ENCODE results near the gene FTH1. TPM values are rescaled to one million over a fixed set of nuclear protein-coding genes. Genes with fewer than 3 reads are reported as not detected.
A peak's percentile ranks its signal among the peaks of the same experiment; 100 is the strongest.

FTH1 gene
- total and polyA plus RNA-seq, 2 donors (not counting 1 experiment from before 2014, with no cell fraction given), result 2,219 to 2,789 TPM

DNA sequence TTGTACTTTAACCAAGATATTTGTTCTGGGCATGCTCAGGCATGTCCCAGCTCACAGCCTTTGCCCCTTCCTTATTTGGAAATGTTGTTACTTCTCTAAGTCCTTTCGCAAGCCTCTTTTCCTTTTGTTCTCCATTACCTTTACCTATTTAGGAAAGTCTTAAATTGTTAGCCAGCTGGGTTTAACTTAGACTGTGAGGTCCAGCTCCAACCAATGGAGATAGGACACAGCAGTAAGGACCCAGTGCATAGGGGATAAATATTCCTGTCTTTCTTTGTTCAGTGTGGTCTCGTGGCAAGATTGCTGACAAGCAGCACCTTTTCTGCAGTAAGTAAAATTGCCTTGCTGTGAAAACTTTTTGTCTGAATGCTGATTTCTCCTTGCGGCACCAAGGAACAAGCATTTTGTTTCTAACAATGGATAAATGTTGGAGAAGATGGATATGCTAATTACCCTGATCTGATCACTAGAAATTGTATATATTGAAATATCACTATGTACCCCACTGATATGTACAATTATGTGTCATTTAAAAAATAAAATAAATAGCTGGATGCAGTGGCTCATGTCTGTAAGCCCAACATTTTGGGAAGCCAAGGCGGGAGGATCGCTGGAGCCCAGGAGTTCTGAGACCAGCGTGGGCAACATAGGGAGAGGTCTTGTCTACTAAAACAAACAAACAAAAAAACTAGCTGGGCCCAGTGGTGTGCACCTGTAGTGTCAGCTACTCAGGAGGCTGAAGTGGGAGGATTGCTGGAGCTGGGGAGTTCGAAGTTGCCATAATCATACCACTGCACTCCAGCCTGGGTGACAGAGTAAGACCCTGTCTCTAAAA is 31.9 kb upstream of the FTH1 start:
- peak in 1 of 2 donors; percentile 71 for DNase-seq (ENCODE audit: low read depth in 2 of 2)
- no peaks in the 10 kb centered on the region for H4K20me1 ChIP-seq (ENCODE audit: control insufficient read depth, extremely low read depth, insufficient read depth, low read length)
- no peak overlapping the region for H3K4me2 ChIP-seq (ENCODE audit: extremely low read depth, insufficient read depth, low read length)
- no peaks in the 10 kb centered on the region for H3K4me1 ChIP-seq (ENCODE audit: control insufficient read depth, extremely low read depth, insufficient read depth, low read length)
- TF ChIP-seq, protein P1, sequence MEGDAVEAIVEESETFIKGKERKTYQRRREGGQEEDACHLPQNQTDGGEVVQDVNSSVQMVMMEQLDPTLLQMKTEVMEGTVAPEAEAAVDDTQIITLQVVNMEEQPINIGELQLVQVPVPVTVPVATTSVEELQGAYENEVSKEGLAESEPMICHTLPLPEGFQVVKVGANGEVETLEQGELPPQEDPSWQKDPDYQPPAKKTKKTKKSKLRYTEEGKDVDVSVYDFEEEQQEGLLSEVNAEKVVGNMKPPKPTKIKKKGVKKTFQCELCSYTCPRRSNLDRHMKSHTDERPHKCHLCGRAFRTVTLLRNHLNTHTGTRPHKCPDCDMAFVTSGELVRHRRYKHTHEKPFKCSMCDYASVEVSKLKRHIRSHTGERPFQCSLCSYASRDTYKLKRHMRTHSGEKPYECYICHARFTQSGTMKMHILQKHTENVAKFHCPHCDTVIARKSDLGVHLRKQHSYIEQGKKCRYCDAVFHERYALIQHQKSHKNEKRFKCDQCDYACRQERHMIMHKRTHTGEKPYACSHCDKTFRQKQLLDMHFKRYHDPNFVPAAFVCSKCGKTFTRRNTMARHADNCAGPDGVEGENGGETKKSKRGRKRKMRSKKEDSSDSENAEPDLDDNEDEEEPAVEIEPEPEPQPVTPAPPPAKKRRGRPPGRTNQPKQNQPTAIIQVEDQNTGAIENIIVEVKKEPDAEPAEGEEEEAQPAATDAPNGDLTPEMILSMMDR (conservative IDR thresholded peaks at IDR 0.05 in 1 of 2, IDR thresholded peaks at IDR 0.05 in 1 of 2; ENCODE audit: low read depth in 1 of 2, low read length in 2 of 2), result no peak
- no peak for TF ChIP-seq EZH2 (IDR thresholded peaks at IDR 0.05; ENCODE audit: low read length, missing control alignments)
- no peak overlapping the region for H3K4me3 ChIP-seq (replicated peaks in 1 of 4; ENCODE audit: control extremely low read depth in 1 of 4, insufficient read depth in 1 of 4, low read depth in 3 of 4, low read length in 4 of 4)
- H3K36me3 ChIP-seq (ENCODE audit: control insufficient read depth, insufficient read depth, low read length), result no peaks in the 10 kb centered on the region
- no peak overlapping the region for H3K9ac ChIP-seq (ENCODE audit: insufficient read depth, low read length)
- H3K79me2 ChIP-seq (ENCODE audit: control insufficient read depth, insufficient read depth, low read length), result no peaks in the 10 kb centered on the region
- H3K9me3 ChIP-seq (ENCODE audit: control insufficient read depth, insufficient read depth, low read depth, low read length), result no peaks in the 10 kb centered on the region
- no peak overlapping the region for H3K27ac ChIP-seq (ENCODE audit: insufficient read depth, low read length)
- H3K27me3 ChIP-seq (ENCODE audit: control insufficient read depth, insufficient read depth, low read length), result no peaks in the 10 kb centered on the region
- no peak overlapping the region for H2AFZ ChIP-seq (ENCODE audit: low read length)

DNA sequence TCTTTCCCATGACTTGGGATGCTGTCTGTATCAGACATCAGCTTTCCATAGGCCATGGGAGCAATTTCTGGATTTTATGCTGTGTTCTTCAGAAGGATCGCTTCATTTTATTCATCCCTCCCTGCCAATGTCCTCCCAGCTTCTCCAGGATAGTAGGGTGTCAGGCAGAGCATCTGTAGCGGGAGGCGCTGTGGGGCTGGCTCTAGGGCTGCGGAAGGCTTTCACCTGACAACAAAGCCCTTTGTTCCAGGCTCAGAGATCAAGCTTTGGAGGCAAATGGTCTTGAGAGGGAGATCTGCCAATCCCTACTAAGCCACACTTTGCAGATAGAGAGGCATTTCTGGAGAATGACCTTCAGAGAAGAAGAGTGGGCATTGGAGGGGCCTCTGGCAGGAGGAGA is 29.5 kb upstream of the FTH1 start:
- Histone ChIP-seq H3K79me2 (ENCODE audit: control insufficient read depth, insufficient read depth, low read length) (no peaks in the 10 kb centered on the region), H3K9me3 (ENCODE audit: control insufficient read depth, insufficient read depth, low read depth, low read length) (no peaks in the 10 kb centered on the region), H2AFZ (ENCODE audit: low read length) (no peak overlapping the region), H3K4me3 (replicated peaks in 1 of 4; ENCODE audit: control extremely low read depth in 1 of 4, insufficient read depth in 1 of 4, low read depth in 3 of 4, low read length in 4 of 4) (no peak overlapping the region), H3K27me3 (ENCODE audit: control insufficient read depth, insufficient read depth, low read length) (no peaks in the 10 kb centered on the region), H4K20me1 (ENCODE audit: control insufficient read depth, extremely low read depth, insufficient read depth, low read length) (no peaks in the 10 kb centered on the region), H3K4me2 (ENCODE audit: extremely low read depth, insufficient read depth, low read length) (no peak overlapping the region), H3K36me3 (ENCODE audit: control insufficient read depth, insufficient read depth, low read length) (no peaks in the 10 kb centered on the region), H3K27ac (ENCODE audit: insufficient read depth, low read length) (no peak overlapping the region), H3K4me1 (ENCODE audit: control insufficient read depth, extremely low read depth, insufficient read depth, low read length) (no peaks in the 10 kb centered on the region), H3K9ac (ENCODE audit: insufficient read depth, low read length) (no peak overlapping the region)
- DNase-seq (ENCODE audit: low read depth in 2 of 2), result no peak
- TF ChIP-seq, protein P1 (conservative IDR thresholded peaks at IDR 0.05 in 1 of 2, IDR thresholded peaks at IDR 0.05 in 1 of 2; ENCODE audit: low read depth in 1 of 2, low read length in 2 of 2), result no peak
- no peak for TF ChIP-seq EZH2 (IDR thresholded peaks at IDR 0.05; ENCODE audit: low read length, missing control alignments)

DNA sequence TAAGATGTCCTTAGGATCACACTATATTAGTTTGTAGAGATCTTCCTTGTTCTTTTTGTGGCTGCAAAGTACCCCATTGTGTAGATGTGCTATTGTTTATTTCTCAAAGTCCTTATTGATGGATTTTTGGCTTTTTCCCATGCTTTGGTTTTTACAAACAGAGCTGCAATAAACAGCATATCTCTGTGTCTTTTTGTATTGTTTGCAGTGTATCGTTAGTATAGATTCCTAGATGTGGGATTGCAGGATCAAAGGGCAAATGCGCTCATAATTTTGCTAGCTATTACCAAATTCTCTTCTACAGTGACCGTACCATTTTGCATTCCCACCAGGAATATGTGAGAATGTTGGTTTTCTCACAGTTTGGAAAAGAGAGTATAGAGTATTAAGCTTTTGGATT is 27.5 kb upstream of the FTH1 start:
- Histone ChIP-seq H2AFZ (ENCODE audit: low read length) (no peak overlapping the region), H3K27ac (ENCODE audit: insufficient read depth, low read length) (no peak overlapping the region), H3K9ac (ENCODE audit: insufficient read depth, low read length) (no peak overlapping the region), H3K4me2 (ENCODE audit: extremely low read depth, insufficient read depth, low read length) (no peak overlapping the region), H3K4me1 (ENCODE audit: control insufficient read depth, extremely low read depth, insufficient read depth, low read length) (no peaks in the 10 kb centered on the region), H3K79me2 (ENCODE audit: control insufficient read depth, insufficient read depth, low read length) (no peaks in the 10 kb centered on the region), H4K20me1 (ENCODE audit: control insufficient read depth, extremely low read depth, insufficient read depth, low read length) (no peaks in the 10 kb centered on the region), H3K27me3 (ENCODE audit: control insufficient read depth, insufficient read depth, low read length) (no peaks in the 10 kb centered on the region), H3K9me3 (ENCODE audit: control insufficient read depth, insufficient read depth, low read depth, low read length) (no peaks in the 10 kb centered on the region), H3K4me3 (replicated peaks in 1 of 4; ENCODE audit: control extremely low read depth in 1 of 4, insufficient read depth in 1 of 4, low read depth in 3 of 4, low read length in 4 of 4) (no peak overlapping the region), H3K36me3 (ENCODE audit: control insufficient read depth, insufficient read depth, low read length) (no peaks in the 10 kb centered on the region)
- TF ChIP-seq EZH2 (IDR thresholded peaks at IDR 0.05; ENCODE audit: low read length, missing control alignments), result no peak
- TF ChIP-seq, protein P1 (conservative IDR thresholded peaks at IDR 0.05 in 1 of 2, IDR thresholded peaks at IDR 0.05 in 1 of 2; ENCODE audit: low read depth in 1 of 2, low read length in 2 of 2), result no peak
- no peak for DNase-seq (ENCODE audit: low read depth in 2 of 2)

Measured in fibroblast of lung (primary cell).